GM19035 (cell line): ENCODE data around the gene TSBP1.
"Not testable (repeated sequence)": the region's sequence is repeated elsewhere in the genome, so short reads cannot be mapped to it uniquely, and the experiment has no call there.

Experiments used
- ATAC-seq: cut with Tn5 transposase; IDR thresholded peaks from one replicate; pipeline ENCODE4 v1.9.1; 2021; ENCODE audit not compliant: unreplicated experiment

TSBP1 gene

GRCh38 chr6:32375739-32376529 is 4.2 kb upstream of the TSBP1 start:
- ATAC-seq: no peak

GRCh38 chr6:32371229-32371628 is 474 bp downstream of the TSBP1 start:
- no peak for ATAC-seq

DNA sequence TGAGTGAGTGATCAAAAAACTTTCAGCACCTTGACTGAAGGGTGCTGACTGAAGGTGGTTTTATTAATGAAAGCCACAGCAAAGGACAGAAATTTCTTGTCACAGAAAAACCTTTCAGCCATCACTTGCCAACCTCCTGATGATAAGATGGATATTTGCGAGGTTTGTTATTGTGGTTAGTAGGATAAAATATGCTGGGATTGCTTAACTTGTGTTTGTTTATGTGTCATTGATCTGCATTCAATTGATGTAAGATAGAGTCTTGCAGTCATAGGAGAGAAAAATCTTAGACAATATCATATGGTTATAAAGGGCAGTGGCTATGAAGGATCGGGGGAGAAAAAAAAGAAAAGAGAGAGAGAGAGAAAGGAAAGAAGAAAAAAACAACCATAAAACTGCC is 1.2 kb downstream of the TSBP1 start:
- ATAC-seq: no peak

GRCh38 chr6:32369660-32370059 is 2.0 kb downstream of the TSBP1 start:
- ATAC-seq: no peak

GRCh38 chr6:32367644-32368043 is 4.1 kb downstream of the TSBP1 start:
- no peak for ATAC-seq

DNA sequence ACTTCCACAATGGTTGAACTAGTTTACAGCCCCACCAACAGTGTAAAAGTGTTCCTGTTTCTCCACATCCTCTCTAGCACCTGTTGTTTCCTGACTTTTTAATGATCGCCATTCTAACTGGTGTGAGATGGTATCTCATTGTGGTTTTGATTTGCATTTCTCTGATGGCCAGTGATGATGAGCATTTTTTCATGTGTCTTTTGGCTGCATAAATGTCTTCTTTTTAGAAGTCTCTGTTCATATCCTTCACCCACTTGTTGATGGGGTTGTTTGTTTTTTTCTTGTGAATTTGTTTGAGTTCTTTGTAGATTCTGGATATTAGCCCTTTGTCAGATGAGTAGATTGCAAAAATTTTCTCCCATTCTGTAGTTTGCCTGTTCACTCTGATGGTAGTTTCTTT is 12.5 kb downstream of the TSBP1 start:
- not testable (repeated sequence) for ATAC-seq

DNA sequence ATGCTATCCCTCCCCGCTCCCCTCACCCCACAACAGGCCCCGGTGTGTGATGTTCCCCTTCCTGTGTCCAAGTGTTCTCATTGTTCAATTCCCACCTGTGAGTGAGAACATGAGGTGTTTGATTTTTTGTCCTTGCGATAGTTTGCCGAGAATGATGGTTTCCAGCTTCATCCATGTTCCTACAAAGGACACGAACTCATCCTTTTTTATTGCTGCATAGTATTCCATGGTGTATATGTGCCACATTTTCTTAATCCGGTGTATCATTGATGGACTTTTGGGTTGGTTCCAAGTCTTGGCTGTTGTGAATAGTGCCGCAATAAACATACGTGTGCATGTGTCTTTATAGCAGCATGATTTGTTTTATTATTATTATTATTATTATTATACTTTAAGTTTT is 13.2 kb downstream of the TSBP1 start:
- not testable (repeated sequence) for ATAC-seq

DNA sequence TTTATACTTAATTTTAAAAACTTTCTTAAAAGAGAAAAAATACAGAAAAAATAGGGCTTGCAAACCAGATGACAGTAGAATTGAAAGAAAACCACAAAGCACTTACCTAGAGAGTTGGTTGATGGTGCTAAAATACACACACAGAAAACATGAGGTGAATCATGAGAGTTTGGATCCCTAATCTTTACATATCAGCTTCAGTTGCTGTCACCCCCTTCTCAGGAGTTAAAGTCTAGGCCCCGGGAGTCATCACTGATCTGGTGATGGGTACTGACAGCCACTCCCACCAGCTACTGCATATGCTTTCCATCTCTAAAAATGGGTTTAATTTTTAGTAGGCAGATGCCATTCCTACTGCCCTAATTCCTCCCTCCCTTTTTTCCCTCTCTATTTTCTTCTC is 16.7 kb downstream of the TSBP1 start:
- ATAC-seq: no peak

GRCh38 chr6:32353348-32353747 is 18.4 kb downstream of the TSBP1 start:
- no peak for ATAC-seq

DNA sequence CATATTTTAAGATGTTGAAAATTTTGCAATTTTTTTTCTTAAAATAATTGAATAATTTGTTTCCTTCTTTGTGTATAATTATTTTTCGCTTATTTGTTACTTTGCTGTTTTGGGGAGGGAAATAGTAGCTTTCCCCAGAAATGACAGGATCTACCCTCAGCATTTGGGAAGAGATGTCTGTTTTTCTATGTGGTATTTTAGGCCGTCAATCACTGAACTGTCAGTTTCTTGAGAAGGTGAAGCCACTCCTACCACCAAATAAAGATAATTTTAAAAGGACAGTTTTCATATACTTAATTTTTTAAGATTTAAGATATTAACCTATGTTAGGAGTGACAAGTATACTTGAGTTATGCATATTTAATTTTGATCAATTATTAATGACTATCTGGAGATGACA is 31.5 kb downstream of the TSBP1 start:
- no peak for ATAC-seq

DNA sequence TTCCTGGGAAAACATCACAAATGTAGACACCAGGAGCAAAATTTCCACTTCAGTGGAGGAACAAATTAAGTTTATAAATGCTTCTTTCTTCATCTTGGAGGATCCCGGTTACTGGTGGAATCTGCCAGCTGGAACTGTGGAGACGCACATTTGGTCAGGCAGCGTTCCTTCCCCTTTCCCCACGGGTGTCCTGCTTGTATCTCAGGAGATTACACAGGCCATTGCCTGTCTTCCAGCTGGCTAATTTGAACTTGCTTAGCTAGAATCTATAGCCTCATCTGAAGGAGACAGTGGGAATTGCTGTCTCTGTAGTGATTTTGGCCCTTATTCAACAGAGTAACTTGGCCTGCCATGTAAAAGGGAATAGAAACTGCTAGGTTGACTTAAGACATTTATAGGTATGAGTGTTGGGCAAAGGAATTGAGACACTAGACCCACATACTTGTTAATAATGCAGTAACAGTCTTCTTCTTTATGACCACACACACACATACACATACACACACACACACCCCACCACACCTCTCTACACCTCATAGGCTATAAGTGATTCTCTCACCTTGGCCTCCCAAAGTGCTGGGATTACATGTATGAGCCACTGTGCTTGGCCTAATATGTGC is 34.4 kb downstream of the TSBP1 start:
- no peak for ATAC-seq

- no peak for ATAC-seq
Observed at GRCh38 chr6:32332433-32332832, 39.3 kb downstream of the TSBP1 start.

GRCh38 chr6:32329141-32329540 is 42.6 kb downstream of the TSBP1 start:
- ATAC-seq: no peak

- ATAC-seq: no peak
Observed at GRCh38 chr6:32327103-32327502, 44.6 kb downstream of the TSBP1 start.

- no peak for ATAC-seq
Observed at GRCh38 chr6:32318501-32318900, 53.2 kb downstream of the TSBP1 start.

DNA sequence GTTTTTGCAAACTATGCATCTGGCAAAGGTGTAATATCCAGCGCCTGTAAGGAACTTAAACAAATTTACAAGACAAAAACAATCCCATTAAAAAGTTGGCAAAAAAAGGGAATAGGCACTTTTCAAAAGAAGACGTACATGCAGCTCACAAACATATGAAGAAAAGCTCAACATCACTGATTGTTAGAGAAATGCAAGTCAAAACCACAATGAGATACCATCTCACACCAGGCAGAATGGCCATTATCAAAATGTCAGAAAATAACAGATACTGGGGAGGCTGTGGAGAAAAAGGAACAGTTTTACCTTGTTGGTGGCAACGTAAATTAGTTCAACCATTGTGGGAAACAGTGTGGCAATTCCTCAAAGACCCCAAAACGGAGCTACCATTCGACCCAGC is 54.2 kb downstream of the TSBP1 start:
- ATAC-seq: no peak

- no peak for ATAC-seq
Observed at GRCh38 chr6:32313964-32314363, 57.7 kb downstream of the TSBP1 start.

DNA sequence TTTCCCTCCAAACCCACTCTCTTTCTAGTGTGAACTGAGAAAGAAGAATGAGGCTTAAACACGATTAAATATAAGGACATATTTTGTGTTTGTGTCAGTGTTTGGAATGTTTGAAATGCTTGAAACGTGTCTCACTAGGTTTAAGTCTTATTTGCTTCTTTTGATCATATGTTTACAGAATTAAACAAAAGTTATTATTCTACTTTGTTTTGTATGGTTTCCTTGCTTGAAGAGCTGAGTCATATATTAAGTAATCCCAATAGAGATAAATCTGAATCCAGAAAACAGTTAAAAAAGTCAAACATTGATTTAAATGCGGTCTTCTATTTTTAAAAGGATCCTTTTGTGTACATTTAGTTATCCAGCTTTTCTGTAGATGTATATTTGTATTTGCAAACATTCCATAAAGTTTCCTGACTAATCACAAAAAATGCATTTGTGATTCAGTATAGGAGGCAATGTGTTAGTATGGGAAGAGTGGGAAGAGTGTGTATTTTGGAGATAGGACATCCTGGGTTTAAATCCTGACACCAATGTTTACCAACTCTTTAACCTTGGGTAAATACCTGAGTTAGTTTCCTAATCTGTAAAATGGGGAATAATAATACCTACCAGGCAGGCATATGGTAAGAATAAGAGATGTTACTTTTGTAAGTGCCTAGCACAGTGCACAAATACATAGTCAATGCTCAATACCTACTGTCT is 72.9 kb downstream of the TSBP1 start:
- no peak for ATAC-seq

GRCh38 chr6:32294980-32295379 is 76.7 kb downstream of the TSBP1 start:
- not testable (repeated sequence) for ATAC-seq

GRCh38 chr6:32294566-32294965 is 77.1 kb downstream of the TSBP1 start:
- ATAC-seq: no peak

GRCh38 chr6:32293695-32294094 is 78.0 kb downstream of the TSBP1 start:
- no peak for ATAC-seq

DNA sequence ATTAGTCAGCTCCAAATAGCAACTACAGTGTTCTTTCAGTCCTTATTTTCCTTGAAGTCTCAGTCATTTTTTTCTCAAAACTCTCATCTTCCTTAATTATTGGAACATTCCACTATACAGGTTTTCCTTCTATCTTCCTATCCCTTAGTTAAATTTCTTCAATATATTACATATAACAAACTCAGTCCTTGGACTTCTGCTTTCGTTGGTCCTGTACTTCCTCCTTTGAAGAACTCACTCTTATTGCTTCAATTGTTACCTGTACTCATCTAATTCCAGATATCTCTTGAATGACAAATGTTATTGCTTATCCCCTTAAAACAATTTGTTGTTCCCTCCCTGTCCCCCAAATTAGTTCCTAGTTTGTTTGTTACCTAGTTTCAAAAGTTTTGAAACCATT is 80.2 kb downstream of the TSBP1 start:
- ATAC-seq: no peak
